Neural crest cell (in vitro differentiated cells): ENCODE data around the gene CYTH2. TPM values are rescaled to one million over a fixed set of nuclear protein-coding genes. Genes with fewer than 3 reads are reported as not detected.

Source experiments
- DNase-seq: peaks from one replicate; pipeline ENCODE4 v3.0.0; 2021; ENCODE audit warnings: low read depth, mixed read lengths, low spot score
- H3K27ac Mint-ChIP-seq: one replicate; pipeline ENCODE4 v1.8.0; 2021; ENCODE audit warnings: mild to moderate bottlenecking, mixed read lengths; ENCODE audit not compliant: unreplicated experiment
- H3K27me3 Mint-ChIP-seq: 2 replicates; pipeline ENCODE4 v1.8.0; 2021; ENCODE audit warnings: low read depth, mild to moderate bottlenecking, mixed read lengths
- H3K36me3 Mint-ChIP-seq: 2 replicates; pipeline ENCODE4 v1.8.0; 2021; ENCODE audit warnings: low read depth, mild to moderate bottlenecking, mixed read lengths
- H3K4me1 Mint-ChIP-seq: 2 replicates; pipeline ENCODE4 v1.8.0; 2021; ENCODE audit warnings: mixed read lengths
- H3K4me3 Mint-ChIP-seq: one replicate; pipeline ENCODE4 v1.8.0; 2021; ENCODE audit warnings: mild to moderate bottlenecking, mixed read lengths
- H3K9me3 Mint-ChIP-seq: 2 replicates; pipeline ENCODE4 v1.8.0; 2021; ENCODE audit warnings: mixed read lengths
- total RNA-seq: library from RNA; stranded (reverse); gene quantifications from 2 replicates; pipeline ENCODE4 v1.2.1, GENCODE V29; 2021
- TF ChIP-seq, protein P1 (sequence below): fragments of 200-600 bp; sonication (generic); conservative IDR thresholded peaks from 2 replicates; pipeline ENCODE4 v1.5.0; 2021; ENCODE audit warnings: antibody characterized with exemption, mild to moderate bottlenecking

The CYTH2 gene
- total RNA-seq, 1 donor from 2014 or later: 196 TPM

DNA sequence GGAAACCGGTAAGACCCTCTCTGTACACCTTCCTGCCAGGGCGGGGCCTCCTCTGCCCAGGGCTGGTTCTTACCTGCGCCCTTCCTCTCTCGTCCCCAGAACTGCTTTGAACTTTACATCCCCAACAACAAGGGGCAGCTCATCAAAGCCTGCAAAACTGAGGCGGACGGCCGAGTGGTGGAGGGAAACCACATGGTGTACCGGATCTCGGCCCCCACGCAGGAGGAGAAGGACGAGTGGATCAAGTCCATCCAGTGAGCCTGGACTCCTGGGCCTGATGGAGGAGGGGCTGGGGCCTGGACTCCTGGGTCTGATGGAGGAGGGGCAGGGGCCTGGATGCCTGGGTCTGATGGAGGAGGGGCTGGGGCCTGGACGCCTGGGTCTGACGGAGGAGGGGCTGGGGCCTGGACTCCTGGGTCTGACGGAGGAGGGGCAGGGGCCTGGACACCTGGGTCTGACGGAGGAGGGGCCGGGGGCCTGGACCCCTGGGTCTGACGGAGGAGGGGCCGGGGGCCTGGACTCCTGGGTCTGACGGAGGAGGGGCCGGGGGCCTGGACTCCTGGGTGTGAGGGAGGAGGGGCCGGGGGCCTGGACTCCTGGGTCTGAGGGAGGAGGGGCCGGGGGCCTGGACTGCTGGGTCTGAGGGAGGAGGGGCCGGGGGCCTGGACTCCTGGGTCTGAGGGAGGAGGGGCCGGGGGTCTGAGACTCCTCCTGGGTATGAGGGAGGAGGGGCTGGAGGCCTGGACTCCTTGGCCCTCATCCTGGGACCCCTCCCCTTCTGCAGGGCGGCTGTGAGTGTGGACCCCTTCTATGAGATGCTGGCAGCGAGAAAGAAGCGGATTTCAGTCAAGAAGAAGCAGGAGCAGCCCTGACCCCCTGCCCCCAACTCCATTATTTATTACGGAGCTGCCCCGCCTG, 9.4 kb downstream of the CYTH2 start:
- Mint-ChIP-seq H3K4me1 (peaks cover 17% of the 10 kb centered on the region), H3K27me3 (peaks cover 17% of the 10 kb centered on the region), H3K36me3 (peaks cover 19% of the 10 kb centered on the region), H3K27ac (no peak overlapping the region), H3K4me3 (peak overlapping the region; percentile 72), H3K9me3 (no peaks in the 10 kb centered on the region)
- TF ChIP-seq, protein P1, sequence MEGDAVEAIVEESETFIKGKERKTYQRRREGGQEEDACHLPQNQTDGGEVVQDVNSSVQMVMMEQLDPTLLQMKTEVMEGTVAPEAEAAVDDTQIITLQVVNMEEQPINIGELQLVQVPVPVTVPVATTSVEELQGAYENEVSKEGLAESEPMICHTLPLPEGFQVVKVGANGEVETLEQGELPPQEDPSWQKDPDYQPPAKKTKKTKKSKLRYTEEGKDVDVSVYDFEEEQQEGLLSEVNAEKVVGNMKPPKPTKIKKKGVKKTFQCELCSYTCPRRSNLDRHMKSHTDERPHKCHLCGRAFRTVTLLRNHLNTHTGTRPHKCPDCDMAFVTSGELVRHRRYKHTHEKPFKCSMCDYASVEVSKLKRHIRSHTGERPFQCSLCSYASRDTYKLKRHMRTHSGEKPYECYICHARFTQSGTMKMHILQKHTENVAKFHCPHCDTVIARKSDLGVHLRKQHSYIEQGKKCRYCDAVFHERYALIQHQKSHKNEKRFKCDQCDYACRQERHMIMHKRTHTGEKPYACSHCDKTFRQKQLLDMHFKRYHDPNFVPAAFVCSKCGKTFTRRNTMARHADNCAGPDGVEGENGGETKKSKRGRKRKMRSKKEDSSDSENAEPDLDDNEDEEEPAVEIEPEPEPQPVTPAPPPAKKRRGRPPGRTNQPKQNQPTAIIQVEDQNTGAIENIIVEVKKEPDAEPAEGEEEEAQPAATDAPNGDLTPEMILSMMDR: no peak
- DNase-seq: no peak

DNA sequence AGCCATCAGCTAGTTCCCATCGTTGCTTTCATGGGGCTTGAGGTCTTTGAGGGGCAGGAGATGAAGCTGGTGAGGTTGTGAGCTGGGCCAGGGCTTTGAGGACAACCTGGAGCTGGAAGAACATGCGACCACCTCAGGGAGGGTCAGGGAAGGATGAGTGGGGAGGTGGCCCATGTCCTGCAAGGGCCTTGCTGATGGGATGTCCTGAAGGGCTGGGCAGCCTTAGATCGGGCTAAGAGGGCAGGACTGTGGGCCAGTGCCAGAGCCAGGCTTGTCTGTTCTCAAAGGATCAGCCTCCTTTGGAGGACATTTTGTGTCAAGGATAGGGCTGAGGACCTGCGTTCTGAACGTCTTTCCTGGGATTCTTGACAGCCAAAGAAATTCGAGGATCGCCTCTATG, 10.5 kb downstream of the CYTH2 start:
- no peak for DNase-seq
- Mint-ChIP-seq H3K4me1 (peaks cover 22% of the 10 kb centered on the region), H3K27me3 (peaks cover 24% of the 10 kb centered on the region), H3K36me3 (peaks cover 21% of the 10 kb centered on the region), H3K27ac (peak overlapping the region; percentile 43), H3K4me3 (peak overlapping the region; percentile 72), H3K9me3 (no peaks in the 10 kb centered on the region)
- TF ChIP-seq, protein P1: no peak

DNA sequence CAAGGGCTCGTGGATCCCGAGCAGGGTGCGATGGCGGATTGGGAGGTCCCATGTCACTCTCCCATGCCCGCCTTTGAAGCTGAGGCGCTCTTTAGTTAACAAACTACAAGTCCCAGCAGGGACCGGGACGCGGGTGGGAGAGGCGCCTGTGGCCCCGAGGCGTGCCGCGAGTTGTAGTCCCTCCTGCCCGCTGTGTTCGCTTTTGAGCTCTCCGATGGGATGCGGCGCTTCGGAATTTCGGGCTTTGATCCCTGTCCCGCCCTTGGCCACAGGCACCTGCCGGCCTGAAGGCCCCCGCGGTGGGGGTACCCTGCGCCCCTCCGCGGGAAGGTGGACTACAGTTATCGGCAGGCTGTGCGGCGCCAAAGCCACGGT, 11.0 kb downstream of the CYTH2 start:
- Mint-ChIP-seq H3K9me3 (no peaks in the 10 kb centered on the region), H3K27me3 (peaks cover 23% of the 10 kb centered on the region), H3K36me3 (peaks cover 21% of the 10 kb centered on the region), H3K27ac (no peak overlapping the region), H3K4me3 (peak overlapping the region; percentile 72), H3K4me1 (peaks cover 22% of the 10 kb centered on the region)
- DNase-seq: no peak
- TF ChIP-seq, protein P1: no peak

DNA sequence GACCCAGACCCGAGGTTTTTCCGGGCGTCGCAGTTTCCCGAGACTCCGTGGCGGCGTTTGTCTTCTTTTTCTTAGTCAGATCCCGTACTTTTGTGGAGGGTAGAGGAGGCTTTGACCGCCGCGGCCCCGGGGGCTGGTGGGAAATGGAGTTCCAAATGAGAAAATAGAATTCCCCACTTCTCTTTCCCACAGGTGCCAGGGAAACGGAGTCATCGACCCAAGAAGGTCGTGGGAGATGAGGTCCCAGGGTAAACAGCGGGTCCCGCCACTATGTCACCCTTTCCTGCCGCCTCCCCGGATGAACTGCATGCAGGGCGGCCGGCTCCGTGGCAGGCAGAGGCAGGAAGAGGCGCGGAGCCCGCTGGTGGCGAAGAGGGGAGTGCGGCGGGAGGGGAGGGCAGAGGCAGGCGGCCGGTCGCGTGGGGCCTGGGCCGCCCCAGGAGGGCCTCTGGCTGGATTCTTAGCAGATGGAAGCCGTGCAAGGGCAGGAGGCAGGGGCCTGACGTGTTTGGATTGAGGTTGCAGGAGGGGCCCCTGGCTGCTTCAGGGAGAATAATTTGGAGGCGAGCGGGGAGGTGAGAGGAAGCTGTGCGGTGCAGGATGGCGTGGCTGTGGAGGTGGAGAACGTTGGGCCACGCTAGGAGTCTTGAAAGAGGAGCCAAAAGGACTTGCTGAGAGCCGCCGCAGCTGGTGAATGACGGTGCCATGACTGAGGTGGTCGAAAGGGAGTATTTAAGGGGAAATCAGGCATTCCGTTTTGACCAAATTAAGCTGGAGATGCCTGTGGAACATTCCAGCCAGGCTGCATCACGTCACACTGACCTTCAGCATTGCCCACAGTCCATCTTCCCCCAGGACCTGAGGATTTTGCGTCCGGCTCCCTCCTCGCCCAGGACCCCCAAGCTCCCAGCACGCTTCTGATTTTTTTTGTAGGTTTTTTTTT, 11.7 kb downstream of the CYTH2 start:
- no peak overlapping the region for H3K27ac Mint-ChIP-seq
- H3K4me3 Mint-ChIP-seq: peak overlapping the region; percentile 69
- no peak for DNase-seq
- peaks cover 22% of the 10 kb centered on the region for H3K4me1 Mint-ChIP-seq
- no peaks in the 10 kb centered on the region for H3K9me3 Mint-ChIP-seq
- H3K27me3 Mint-ChIP-seq: peaks cover 21% of the 10 kb centered on the region
- H3K36me3 Mint-ChIP-seq: peaks cover 19% of the 10 kb centered on the region
- TF ChIP-seq, protein P1: no peak

DNA sequence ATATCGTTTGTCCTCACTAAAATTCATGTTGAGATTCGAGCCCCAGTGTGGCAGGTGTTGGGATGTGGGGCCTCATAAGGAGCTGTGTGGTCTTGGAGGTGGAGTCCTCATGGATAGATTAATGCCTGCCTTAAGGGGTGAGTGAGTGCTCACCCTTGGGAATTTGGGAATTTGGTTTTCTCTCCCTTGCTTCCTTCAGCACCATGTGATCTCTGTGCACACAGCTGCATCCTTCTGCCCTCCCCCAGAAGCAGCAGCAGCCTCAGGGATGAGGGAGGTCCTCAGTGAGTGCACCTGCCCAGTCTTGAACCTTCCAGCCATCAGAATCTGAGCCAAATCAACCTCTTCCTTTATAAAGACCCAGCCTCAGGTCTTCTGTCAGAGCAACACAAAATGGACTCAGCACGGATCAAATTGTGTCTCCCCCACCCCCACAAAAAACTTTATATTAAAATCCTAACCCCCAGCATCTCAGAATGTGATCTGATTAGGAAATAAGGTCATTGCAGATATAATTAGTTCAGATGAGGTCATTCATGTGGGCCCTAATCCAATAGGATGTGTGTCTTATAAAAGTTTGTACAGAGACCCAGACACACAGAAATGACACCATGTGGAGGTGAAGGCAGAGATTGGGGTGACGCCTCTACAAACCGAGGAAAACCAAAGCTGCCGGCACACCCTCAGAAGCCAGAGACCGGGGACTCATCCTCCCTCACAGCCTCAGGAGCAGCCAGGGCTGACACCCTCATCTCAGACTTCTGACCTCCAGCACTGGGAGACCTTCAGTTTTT, 12.9 kb downstream of the CYTH2 start:
- TF ChIP-seq, protein P1: no peak

More for the DNA sequence above, 12.9 kb downstream of the CYTH2 start:
- Mint-ChIP-seq H3K4me1 (peaks cover 26% of the 10 kb centered on the region), H3K27ac (peak overlapping the region; percentile 57), H3K4me3 (peak overlapping the region; percentile 51), H3K27me3 (peaks cover 26% of the 10 kb centered on the region), H3K36me3 (peaks cover 19% of the 10 kb centered on the region), H3K9me3 (no peaks in the 10 kb centered on the region)
- DNase-seq: no peak
